Stimulated activated effector memory CD8-positive, alpha-beta T cell treated with anti-CD3 and anti-CD28 coated beads, Interleukin-12 subunit alpha, Interleukin-12 subunit beta, amount 100 ng/mL, for 72 hours (primary cell): ENCODE measurements around the gene RIMBP2.

Experiments
- ATAC-seq: fragments of 150-1000 bp; cut with Tn5 transposase; 2 replicates; pipeline ENCODE4 v1.10.0; 2021
- DNase-seq, 2 donors: peaks; one replicate each; pipeline ENCODE4 v3.0.0; 2021 to 2022; ENCODE audit warnings: low spot score in 2 of 2
- H3K27ac Mint-ChIP-seq: one replicate; pipeline ENCODE4 v1.8.0; 2022; ENCODE audit warnings: mild to moderate bottlenecking, mixed read lengths
- H3K36me3 Mint-ChIP-seq: one replicate; pipeline ENCODE4 v1.8.0; 2022; ENCODE audit warnings: mild to moderate bottlenecking, mixed read lengths
- H3K4me1 Mint-ChIP-seq: one replicate; pipeline ENCODE4 v1.8.0; 2022; ENCODE audit warnings: mixed read lengths
- H3K4me3 Mint-ChIP-seq: one replicate; pipeline ENCODE4 v1.8.0; 2022; ENCODE audit warnings: mild to moderate bottlenecking, mixed read lengths
- H3K9me3 Mint-ChIP-seq: one replicate; pipeline ENCODE4 v1.8.0; 2022; ENCODE audit warnings: mixed read lengths

RIMBP2 gene

GRCh38 chr12:130357241-130357640 lies 358.9 kb downstream of the RIMBP2 start:
- ATAC-seq (no peak), DNase-seq (no peak)
- Mint-ChIP-seq H3K4me3 (no peak overlapping the region), H3K27ac (no peak overlapping the region), H3K4me1 (no peaks in the 10 kb centered on the region), H3K9me3 (peaks cover 10% of the 10 kb centered on the region), H3K36me3 (no peaks in the 10 kb centered on the region)

- Mint-ChIP-seq H3K36me3 (no peaks in the 10 kb centered on the region), H3K9me3 (peaks cover 15% of the 10 kb centered on the region), H3K27ac (no peak overlapping the region), H3K4me1 (no peaks in the 10 kb centered on the region), H3K4me3 (no peak overlapping the region)
- DNase-seq: no peak
- no peak for ATAC-seq
Observed at GRCh38 chr12:130356222-130356621, 359.9 kb downstream of the RIMBP2 start.

- Mint-ChIP-seq H3K4me3 (no peak overlapping the region), H3K36me3 (no peaks in the 10 kb centered on the region), H3K27ac (no peak overlapping the region), H3K4me1 (no peaks in the 10 kb centered on the region), H3K9me3 (peaks cover 15% of the 10 kb centered on the region)
- no peak for ATAC-seq
- DNase-seq: no peak
Observed at GRCh38 chr12:130354407-130354806, 361.7 kb downstream of the RIMBP2 start.

GRCh38 chr12:130353081-130353480 lies 363.0 kb downstream of the RIMBP2 start:
- ATAC-seq: no peak
- Mint-ChIP-seq H3K4me3 (no peak overlapping the region), H3K36me3 (no peaks in the 10 kb centered on the region), H3K9me3 (peaks cover 9% of the 10 kb centered on the region), H3K4me1 (no peaks in the 10 kb centered on the region), H3K27ac (no peak overlapping the region)
- DNase-seq: no peak

- Mint-ChIP-seq H3K4me3 (no peak overlapping the region), H3K9me3 (peaks cover 9% of the 10 kb centered on the region), H3K27ac (no peak overlapping the region), H3K4me1 (no peaks in the 10 kb centered on the region), H3K36me3 (no peaks in the 10 kb centered on the region)
- DNase-seq: no peak
- no peak for ATAC-seq
Observed at GRCh38 chr12:130351326-130351725, 364.8 kb downstream of the RIMBP2 start.

- ATAC-seq: no peak
- peaks cover 9% of the 10 kb centered on the region for H3K9me3 Mint-ChIP-seq
Observed at GRCh38 chr12:130350715-130351114, 365.4 kb downstream of the RIMBP2 start.

GRCh38 chr12:130347588-130347987 lies 368.5 kb downstream of the RIMBP2 start:
- no peak for ATAC-seq
- Mint-ChIP-seq H3K9me3 (peaks cover 7% of the 10 kb centered on the region), H3K4me3 (no peak overlapping the region), H3K36me3 (no peaks in the 10 kb centered on the region), H3K4me1 (no peaks in the 10 kb centered on the region), H3K27ac (no peak overlapping the region)
- no peak for DNase-seq

More at GRCh38 chr12:130350715-130351114, 365.4 kb downstream of the RIMBP2 start:
- H3K4me1 Mint-ChIP-seq: no peaks in the 10 kb centered on the region
- H3K27ac Mint-ChIP-seq: no peak overlapping the region
- H3K36me3 Mint-ChIP-seq: no peaks in the 10 kb centered on the region
- no peak for DNase-seq
- no peak overlapping the region for H3K4me3 Mint-ChIP-seq
